ENCODE results near the gene CNKSR3.

DNA sequence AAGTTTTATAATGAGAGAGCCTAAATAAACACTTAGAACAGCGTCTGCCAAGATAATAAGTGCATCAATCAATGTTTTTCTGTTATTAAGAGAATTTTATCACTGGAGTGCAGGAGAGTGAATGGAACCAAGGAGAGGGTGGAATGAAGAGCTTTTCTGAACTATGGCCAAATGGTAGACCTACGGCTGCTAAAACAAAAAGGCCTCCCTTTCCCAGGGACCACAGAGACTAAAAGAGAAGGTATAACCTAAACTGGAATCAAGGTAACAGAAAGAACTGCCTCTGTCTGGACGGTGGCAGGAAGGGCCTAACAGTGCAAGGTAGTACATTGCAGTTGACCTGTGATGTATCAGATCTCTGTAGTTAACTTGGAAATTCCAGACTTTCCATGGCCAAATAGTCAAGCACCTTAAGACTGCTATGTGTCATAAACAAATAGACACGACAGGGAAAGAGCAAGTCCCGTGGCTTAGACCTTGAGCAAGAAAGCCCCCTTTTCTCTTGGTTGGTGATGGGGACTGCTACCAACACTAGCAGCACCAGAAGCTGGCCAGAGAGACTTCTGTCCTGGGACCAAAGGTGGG is 5.5 kb downstream of the CNKSR3 start:
- TF ChIP-seq, protein P1, sequence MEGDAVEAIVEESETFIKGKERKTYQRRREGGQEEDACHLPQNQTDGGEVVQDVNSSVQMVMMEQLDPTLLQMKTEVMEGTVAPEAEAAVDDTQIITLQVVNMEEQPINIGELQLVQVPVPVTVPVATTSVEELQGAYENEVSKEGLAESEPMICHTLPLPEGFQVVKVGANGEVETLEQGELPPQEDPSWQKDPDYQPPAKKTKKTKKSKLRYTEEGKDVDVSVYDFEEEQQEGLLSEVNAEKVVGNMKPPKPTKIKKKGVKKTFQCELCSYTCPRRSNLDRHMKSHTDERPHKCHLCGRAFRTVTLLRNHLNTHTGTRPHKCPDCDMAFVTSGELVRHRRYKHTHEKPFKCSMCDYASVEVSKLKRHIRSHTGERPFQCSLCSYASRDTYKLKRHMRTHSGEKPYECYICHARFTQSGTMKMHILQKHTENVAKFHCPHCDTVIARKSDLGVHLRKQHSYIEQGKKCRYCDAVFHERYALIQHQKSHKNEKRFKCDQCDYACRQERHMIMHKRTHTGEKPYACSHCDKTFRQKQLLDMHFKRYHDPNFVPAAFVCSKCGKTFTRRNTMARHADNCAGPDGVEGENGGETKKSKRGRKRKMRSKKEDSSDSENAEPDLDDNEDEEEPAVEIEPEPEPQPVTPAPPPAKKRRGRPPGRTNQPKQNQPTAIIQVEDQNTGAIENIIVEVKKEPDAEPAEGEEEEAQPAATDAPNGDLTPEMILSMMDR (IDR thresholded peaks at IDR 0.05): no peak
- TF ChIP-seq POLR2A (IDR thresholded peaks at IDR 0.05) (no peak), EP300 (IDR thresholded peaks at IDR 0.05) (no peak)
